HFFc6 (cell line): Measurements from ENCODE around the gene PBX1. TPM values are rescaled to one million over a fixed set of nuclear protein-coding genes. Genes with fewer than 3 reads are reported as not detected.

Source experiments
- DNase-seq: peaks from one replicate; pipeline ENCODE4 v3.0.0-alpha.2; 2018
- H3K27ac Mint-ChIP-seq: 2 replicates; pipeline ENCODE4 v1.8.0; 2020; ENCODE audit warnings: mild to moderate bottlenecking, mixed read lengths
- H3K27me3 Mint-ChIP-seq: 2 replicates; pipeline ENCODE4 v1.8.0; 2021; ENCODE audit warnings: mild to moderate bottlenecking, moderate library complexity, mixed read lengths; ENCODE audit not compliant: insufficient read depth
- H3K36me3 Mint-ChIP-seq: 2 replicates; pipeline ENCODE4 v1.8.0; 2021; ENCODE audit warnings: low read depth, mixed read lengths
- H3K4me1 Mint-ChIP-seq: 2 replicates; pipeline ENCODE4 v1.8.0; 2020; ENCODE audit warnings: low read depth, mixed read lengths
- H3K4me3 Mint-ChIP-seq: 2 replicates; pipeline ENCODE4 v1.8.0; 2020; ENCODE audit warnings: mild to moderate bottlenecking, moderate library complexity, mixed read lengths
- H3K9me3 Mint-ChIP-seq: 2 replicates; pipeline ENCODE4 v1.8.0; 2020; ENCODE audit warnings: mild to moderate bottlenecking, mixed read lengths
- total RNA-seq, 6 experiments: library from RNA; stranded (reverse); fragmentation: NEBNext Ultra II Directional; extraction: Animal tissue kit (Norgen Biotek cat#: 25700); gene quantifications; 2 replicates in 1 of 6; 3 replicates in 5 of 6; pipeline ENCODE4 v1.2.3, GENCODE V29; 2021
- TF ChIP-seq, protein P1 (sequence below): fragments of 200-600 bp; sonication (generic); IDR thresholded peaks from 2 replicates; pipeline ENCODE4 v1.5.0; 2021; ENCODE audit warnings: antibody characterized with exemption, mild to moderate bottlenecking

PBX1 gene
- total RNA-seq, 6 experiments from 2014 or later: 35.4 to 42.3 (median 39.1) TPM

DNA sequence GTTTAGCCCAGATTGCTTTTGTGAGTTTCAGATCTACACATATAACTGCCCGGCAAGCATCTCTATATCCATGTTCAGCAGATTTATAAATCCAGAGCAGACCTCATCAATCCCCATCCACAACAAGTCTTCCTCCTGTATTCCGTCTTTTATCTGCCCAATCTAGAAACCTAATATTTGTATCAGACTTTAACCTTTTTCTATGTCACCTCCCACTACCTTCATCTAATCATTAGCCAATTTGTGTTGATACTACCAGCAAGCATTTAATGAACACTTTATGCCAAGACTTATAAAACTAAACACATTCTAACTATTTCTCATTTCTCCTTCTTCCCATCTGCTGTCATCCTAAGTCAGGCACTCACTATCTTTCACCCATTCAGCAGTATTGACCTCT, 135.5 kb downstream of the PBX1 start:
- no peaks in the 10 kb centered on the region for H3K9me3 Mint-ChIP-seq
- no peaks in the 10 kb centered on the region for H3K4me1 Mint-ChIP-seq
- DNase-seq: no peak
- H3K36me3 Mint-ChIP-seq: no peaks in the 10 kb centered on the region
- TF ChIP-seq, protein P1, sequence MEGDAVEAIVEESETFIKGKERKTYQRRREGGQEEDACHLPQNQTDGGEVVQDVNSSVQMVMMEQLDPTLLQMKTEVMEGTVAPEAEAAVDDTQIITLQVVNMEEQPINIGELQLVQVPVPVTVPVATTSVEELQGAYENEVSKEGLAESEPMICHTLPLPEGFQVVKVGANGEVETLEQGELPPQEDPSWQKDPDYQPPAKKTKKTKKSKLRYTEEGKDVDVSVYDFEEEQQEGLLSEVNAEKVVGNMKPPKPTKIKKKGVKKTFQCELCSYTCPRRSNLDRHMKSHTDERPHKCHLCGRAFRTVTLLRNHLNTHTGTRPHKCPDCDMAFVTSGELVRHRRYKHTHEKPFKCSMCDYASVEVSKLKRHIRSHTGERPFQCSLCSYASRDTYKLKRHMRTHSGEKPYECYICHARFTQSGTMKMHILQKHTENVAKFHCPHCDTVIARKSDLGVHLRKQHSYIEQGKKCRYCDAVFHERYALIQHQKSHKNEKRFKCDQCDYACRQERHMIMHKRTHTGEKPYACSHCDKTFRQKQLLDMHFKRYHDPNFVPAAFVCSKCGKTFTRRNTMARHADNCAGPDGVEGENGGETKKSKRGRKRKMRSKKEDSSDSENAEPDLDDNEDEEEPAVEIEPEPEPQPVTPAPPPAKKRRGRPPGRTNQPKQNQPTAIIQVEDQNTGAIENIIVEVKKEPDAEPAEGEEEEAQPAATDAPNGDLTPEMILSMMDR: no peak
- H3K27ac Mint-ChIP-seq: no peak overlapping the region
- peaks cover 2% of the 10 kb centered on the region; the same call in 1 of the 2 replicates for H3K27me3 Mint-ChIP-seq
- H3K4me3 Mint-ChIP-seq: no peak overlapping the region

DNA sequence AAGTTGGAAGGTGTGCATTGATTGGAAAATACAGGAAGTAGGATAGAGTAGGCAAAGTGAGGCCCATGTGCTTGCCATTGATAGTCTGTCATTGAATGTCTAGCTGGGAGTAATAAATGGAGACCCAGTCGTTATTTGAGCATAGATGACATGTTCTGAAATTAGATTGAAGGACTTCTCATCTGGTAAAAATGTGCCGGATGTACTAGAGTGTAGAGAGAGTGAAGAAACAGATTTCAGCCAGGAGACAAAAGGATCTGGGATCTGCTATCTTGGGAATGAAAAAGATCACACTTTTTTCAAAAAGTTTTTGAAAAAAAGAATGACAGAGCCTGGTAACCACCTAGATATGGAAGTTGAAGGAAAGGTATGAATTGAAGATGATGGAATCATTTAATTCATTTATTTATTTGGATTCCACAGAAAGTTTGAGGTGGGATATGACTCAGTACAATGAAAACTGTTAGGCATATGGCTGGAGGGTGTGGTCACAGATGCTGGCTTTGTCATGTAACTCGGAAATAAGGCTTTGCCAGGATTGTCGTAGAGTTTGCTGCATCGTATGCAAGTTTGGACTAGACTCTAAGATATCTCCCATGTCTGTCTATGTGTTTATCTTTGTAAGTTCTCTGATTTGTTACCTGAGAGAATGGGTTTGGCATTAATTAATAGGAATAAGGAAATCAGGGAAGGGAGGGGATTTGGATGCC, 137.1 kb downstream of the PBX1 start:
- Mint-ChIP-seq H3K9me3 (no peaks in the 10 kb centered on the region), H3K4me1 (no peaks in the 10 kb centered on the region; the same call in 1 of the 2 replicates), H3K27me3 (peaks cover 2% of the 10 kb centered on the region; the same call in 1 of the 2 replicates), H3K36me3 (no peaks in the 10 kb centered on the region), H3K4me3 (no peak overlapping the region), H3K27ac (no peak overlapping the region)
- TF ChIP-seq, protein P1: no peak
- DNase-seq: no peak

DNA sequence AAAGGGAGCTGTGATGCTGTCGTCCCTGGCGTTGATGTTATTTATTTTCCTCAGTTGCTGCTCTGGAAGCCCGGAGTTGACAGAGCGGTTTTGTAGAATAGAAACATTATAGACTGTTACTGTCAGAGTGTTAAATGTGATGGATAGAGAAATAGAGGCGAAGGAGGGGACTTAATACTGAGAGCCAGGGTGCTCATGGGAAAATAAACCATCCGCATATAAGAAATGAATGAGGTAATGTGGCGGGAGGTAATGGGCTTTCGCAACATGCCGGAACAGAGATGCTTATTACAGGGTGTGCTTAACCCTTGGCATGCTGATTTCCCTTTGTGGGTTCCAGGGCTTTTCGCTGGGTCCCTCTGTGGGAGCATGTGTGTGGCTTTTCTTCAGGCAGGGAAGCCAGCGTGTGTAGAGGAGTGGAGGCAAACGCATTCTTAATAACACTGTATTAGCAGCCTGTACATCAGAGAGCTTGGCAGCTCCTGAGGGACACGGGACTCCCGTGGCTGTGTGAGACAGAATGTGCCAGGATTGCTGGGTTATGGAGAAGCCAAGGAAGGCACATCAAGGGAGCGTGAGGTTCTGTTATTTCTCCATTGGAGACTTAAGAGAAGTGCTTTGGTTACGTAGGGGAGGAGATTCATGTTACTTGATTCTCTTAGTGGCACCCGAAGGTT, 141.0 kb downstream of the PBX1 start:
- H3K4me1 Mint-ChIP-seq: peaks cover 27% of the 10 kb centered on the region
- H3K9me3 Mint-ChIP-seq: no peaks in the 10 kb centered on the region
- H3K27ac Mint-ChIP-seq: no peak overlapping the region
- H3K4me3 Mint-ChIP-seq: no peak overlapping the region
- H3K36me3 Mint-ChIP-seq: no peaks in the 10 kb centered on the region
- TF ChIP-seq, protein P1: no peak
- H3K27me3 Mint-ChIP-seq: peaks cover 2% of the 10 kb centered on the region; the same call in 1 of the 2 replicates
- no peak for DNase-seq

DNA sequence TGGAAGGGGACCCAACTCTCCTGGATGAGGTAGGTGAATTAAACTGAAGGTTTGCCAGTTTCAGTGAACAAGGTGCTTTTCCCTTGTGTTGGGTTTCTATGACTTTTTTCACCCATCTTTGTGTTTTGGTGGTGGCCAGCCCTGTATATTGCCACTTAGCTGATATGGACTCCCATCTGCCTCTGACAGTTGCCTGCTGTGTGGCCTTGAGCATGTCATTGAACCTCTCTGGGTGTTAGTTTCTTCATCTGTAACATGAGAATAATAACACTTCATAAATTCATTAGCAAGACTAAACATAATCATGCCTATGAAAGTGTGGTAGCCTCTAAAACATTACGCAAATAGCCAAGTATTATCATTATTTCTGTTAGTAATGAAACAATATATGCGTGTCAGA, 141.7 kb downstream of the PBX1 start:
- H3K4me1 Mint-ChIP-seq: peaks cover 28% of the 10 kb centered on the region

DNA sequence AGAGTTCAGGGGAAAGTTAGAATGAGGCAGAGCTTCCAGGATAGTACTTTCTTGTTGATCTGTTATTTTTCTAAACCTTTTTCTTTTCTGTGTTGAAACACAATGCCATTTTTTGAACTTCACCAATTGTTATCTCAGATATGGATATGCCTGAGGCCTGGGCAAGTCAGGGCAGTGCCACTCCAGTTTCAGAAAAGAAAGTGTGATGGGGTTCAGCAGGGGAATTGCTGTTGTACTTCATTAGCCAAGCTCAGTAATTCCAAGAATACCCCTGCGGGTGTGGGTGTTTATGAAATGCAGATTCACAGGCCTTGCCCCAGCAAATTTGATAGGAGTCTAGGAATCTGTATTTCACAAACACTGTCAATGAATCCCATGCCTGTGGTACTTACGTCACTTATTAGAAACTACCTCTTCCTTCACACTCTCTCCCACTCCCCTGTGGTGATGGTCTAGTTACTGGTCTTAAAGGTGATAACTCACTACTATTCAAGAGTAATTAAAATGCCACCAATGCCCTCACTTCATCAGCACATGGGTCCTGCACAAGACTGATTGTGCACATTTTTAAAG, 142.3 kb downstream of the PBX1 start:
- no peak for DNase-seq
- H3K9me3 Mint-ChIP-seq: no peaks in the 10 kb centered on the region
- peaks cover 2% of the 10 kb centered on the region; the same call in 1 of the 2 replicates for H3K27me3 Mint-ChIP-seq
- TF ChIP-seq, protein P1: no peak
- peaks cover 34% of the 10 kb centered on the region for H3K4me1 Mint-ChIP-seq
- no peak overlapping the region for H3K4me3 Mint-ChIP-seq
- no peak overlapping the region for H3K27ac Mint-ChIP-seq
- H3K36me3 Mint-ChIP-seq: no peaks in the 10 kb centered on the region

More for the DNA sequence above, 141.7 kb downstream of the PBX1 start:
- no peak overlapping the region for H3K4me3 Mint-ChIP-seq
- TF ChIP-seq, protein P1: no peak
- peaks cover 2% of the 10 kb centered on the region; the same call in 1 of the 2 replicates for H3K27me3 Mint-ChIP-seq
- DNase-seq: no peak
- no peaks in the 10 kb centered on the region for H3K9me3 Mint-ChIP-seq
- no peaks in the 10 kb centered on the region for H3K36me3 Mint-ChIP-seq
- no peak overlapping the region for H3K27ac Mint-ChIP-seq
